Measurements from ENCODE around the gene TRIO.

TRIO gene

GRCh38 chr5:14244721-14245120 lies 101.6 kb downstream of the TRIO start:
- Histone ChIP-seq H3K27me3 (ENCODE audit: insufficient read depth, low read length, poor library complexity) (no peaks in the 10 kb centered on the region), H3K36me3 (ENCODE audit: insufficient read depth, low read length) (no peaks in the 10 kb centered on the region), H3K27ac (ENCODE audit: low read length) (no peak overlapping the region), H3K9ac (ENCODE audit: low read depth, low read length) (no peak overlapping the region), H3K79me2 (ENCODE audit: insufficient read depth, low read length) (no peaks in the 10 kb centered on the region), H3K4me3 (ENCODE audit: low read depth in 1 of 2, low read length in 2 of 2) (no peak overlapping the region), H3K9me3 (ENCODE audit: insufficient read depth, low read length, severe bottlenecking) (no peaks in the 10 kb centered on the region), H3K4me2 (ENCODE audit: insufficient read depth, low read length) (no peak overlapping the region), H4K20me1 (ENCODE audit: insufficient read depth, low read length) (no peaks in the 10 kb centered on the region), H2AFZ (ENCODE audit: low read depth, low read length) (no peak overlapping the region), H3K4me1 (ENCODE audit: insufficient read depth, low read length) (no peaks in the 10 kb centered on the region)
- DNase-seq (no peak), ATAC-seq (ENCODE audit: insufficient read depth, low read depth) (no peak)
- TF ChIP-seq CTCF (IDR thresholded peaks at IDR 0.05; ENCODE audit: borderline replicate concordance, extremely low read depth, low read length, poor library complexity, severe bottlenecking) (no peak), EZH2 (IDR thresholded peaks at IDR 0.05; ENCODE audit: borderline replicate concordance, low read depth, low read length, severe bottlenecking) (no peak)

GRCh38 chr5:14245132-14245925 lies 102.2 kb downstream of the TRIO start:
- Histone ChIP-seq H3K79me2 (ENCODE audit: insufficient read depth, low read length) (no peaks in the 10 kb centered on the region), H3K27ac (ENCODE audit: low read length) (no peak overlapping the region), H3K4me1 (ENCODE audit: insufficient read depth, low read length) (no peaks in the 10 kb centered on the region)

GRCh38 chr5:14246350-14247053 lies 103.4 kb downstream of the TRIO start:
- H3K9ac ChIP-seq (ENCODE audit: low read depth, low read length) = no peak overlapping the region
- H4K20me1 ChIP-seq (ENCODE audit: insufficient read depth, low read length) = no peaks in the 10 kb centered on the region

More at GRCh38 chr5:14245132-14245925, 102.2 kb downstream of the TRIO start:
- Histone ChIP-seq H3K36me3 (ENCODE audit: insufficient read depth, low read length) (no peaks in the 10 kb centered on the region), H2AFZ (ENCODE audit: low read depth, low read length) (no peak overlapping the region), H3K27me3 (ENCODE audit: insufficient read depth, low read length, poor library complexity) (no peaks in the 10 kb centered on the region), H4K20me1 (ENCODE audit: insufficient read depth, low read length) (no peaks in the 10 kb centered on the region), H3K4me3 (ENCODE audit: low read depth in 1 of 2, low read length in 2 of 2) (no peak overlapping the region), H3K9ac (ENCODE audit: low read depth, low read length) (no peak overlapping the region), H3K4me2 (ENCODE audit: insufficient read depth, low read length) (no peak overlapping the region), H3K9me3 (ENCODE audit: insufficient read depth, low read length, severe bottlenecking) (no peaks in the 10 kb centered on the region)
- DNase-seq (no peak), ATAC-seq (ENCODE audit: insufficient read depth, low read depth) (no peak)
- TF ChIP-seq CTCF (IDR thresholded peaks at IDR 0.05; ENCODE audit: borderline replicate concordance, extremely low read depth, low read length, poor library complexity, severe bottlenecking) = no peak
- no peak for TF ChIP-seq EZH2 (IDR thresholded peaks at IDR 0.05; ENCODE audit: borderline replicate concordance, low read depth, low read length, severe bottlenecking)

More at GRCh38 chr5:14246350-14247053, 103.4 kb downstream of the TRIO start:
- Histone ChIP-seq H3K79me2 (ENCODE audit: insufficient read depth, low read length) (no peaks in the 10 kb centered on the region), H3K27ac (ENCODE audit: low read length) (no peak overlapping the region), H3K4me1 (ENCODE audit: insufficient read depth, low read length) (no peaks in the 10 kb centered on the region), H3K36me3 (ENCODE audit: insufficient read depth, low read length) (no peaks in the 10 kb centered on the region), H3K9me3 (ENCODE audit: insufficient read depth, low read length, severe bottlenecking) (no peaks in the 10 kb centered on the region), H3K27me3 (ENCODE audit: insufficient read depth, low read length, poor library complexity) (no peaks in the 10 kb centered on the region), H3K4me2 (ENCODE audit: insufficient read depth, low read length) (no peak overlapping the region), H3K4me3 (ENCODE audit: low read depth in 1 of 2, low read length in 2 of 2) (no peak overlapping the region), H2AFZ (ENCODE audit: low read depth, low read length) (no peak overlapping the region)
- TF ChIP-seq CTCF (IDR thresholded peaks at IDR 0.05; ENCODE audit: borderline replicate concordance, extremely low read depth, low read length, poor library complexity, severe bottlenecking) (no peak), EZH2 (IDR thresholded peaks at IDR 0.05; ENCODE audit: borderline replicate concordance, low read depth, low read length, severe bottlenecking) (no peak)
- DNase-seq = no peak
- no peak for ATAC-seq (ENCODE audit: insufficient read depth, low read depth)
